ENCODE measurements around the gene TTC23L.
A peak's percentile ranks its signal among the peaks of the same experiment; 100 is the strongest.

Gene TTC23L

GRCh38 chr5:34833976-34834793, 4.8 kb upstream of the TTC23L start:
- no peak for DNase-seq

DNA sequence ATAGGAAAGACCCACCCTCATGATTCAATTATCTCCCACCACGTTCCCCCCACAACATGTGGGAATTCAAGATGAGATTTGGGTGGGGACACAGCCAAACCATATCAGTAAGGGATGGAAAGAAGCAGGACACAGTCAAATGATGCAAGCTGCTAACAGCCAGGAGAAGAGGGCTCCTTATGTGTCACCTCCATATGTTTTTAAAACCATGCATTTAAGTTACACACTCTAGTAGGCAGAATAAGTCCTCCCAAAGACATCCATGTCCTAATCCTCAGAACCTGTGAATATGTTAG, 4.2 kb upstream of the TTC23L start:
- no peak for DNase-seq

DNA sequence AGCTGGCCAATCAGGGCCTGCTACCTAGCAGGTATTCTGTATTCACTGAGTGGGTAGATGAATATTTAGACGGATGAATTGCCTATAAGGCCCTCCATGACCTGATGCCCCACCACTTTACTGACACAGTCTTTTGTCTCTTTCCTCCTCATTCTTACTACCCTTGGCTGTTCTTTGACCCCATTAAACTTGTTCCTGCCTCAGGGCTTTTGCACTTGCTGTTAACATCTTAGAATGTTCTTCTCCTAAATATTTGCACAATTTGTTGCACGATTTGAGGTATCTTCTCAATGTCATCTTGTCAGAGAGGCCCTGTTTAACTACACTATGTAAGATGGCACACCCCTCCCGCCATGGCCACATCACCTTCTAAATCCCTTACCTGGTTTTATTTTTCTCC, 3.3 kb upstream of the TTC23L start:
- DNase-seq: no peak

DNA sequence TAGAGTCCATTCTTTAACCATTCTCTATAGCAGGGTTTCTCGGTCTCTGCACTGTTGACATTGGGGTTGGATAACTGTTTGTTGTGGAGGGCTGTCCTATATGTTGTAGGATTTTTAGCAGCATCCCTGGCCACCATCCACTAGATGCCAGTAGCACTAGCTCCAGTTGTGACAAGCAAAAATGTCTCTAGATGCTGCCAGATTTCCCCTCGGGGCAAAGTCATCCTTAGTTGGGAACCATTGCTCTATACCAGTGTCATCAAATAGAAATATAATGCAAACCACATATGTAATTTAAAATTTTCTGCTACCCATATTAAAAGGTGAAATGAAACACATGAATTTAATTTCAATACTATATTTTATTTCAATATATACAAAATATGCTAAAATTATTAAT, 2.9 kb downstream of the TTC23L start:
- no peak for DNase-seq

DNA sequence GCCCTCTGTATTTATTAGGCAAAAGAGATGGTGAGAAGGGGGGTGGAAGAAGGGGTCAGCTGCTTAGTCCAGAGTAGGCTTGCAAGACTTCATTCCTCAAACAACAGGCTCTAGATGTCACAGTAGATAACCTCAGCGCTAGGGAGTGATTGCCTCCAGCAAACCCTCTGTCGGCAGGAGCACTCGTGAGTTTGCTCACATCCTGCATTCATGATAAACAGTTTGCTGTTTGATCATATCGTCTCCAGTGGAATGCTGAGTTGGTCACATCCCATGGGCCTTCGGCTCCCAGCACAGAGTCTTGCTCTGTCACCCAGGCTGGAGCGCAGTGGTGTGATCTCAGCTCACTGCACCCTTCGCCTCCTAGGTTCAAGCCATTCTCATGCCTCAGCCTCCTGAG, 3.6 kb downstream of the TTC23L start:
- DNase-seq: no peak

- no peak for DNase-seq
Observed at GRCh38 chr5:34843497-34843896, 4.5 kb downstream of the TTC23L start.

DNA sequence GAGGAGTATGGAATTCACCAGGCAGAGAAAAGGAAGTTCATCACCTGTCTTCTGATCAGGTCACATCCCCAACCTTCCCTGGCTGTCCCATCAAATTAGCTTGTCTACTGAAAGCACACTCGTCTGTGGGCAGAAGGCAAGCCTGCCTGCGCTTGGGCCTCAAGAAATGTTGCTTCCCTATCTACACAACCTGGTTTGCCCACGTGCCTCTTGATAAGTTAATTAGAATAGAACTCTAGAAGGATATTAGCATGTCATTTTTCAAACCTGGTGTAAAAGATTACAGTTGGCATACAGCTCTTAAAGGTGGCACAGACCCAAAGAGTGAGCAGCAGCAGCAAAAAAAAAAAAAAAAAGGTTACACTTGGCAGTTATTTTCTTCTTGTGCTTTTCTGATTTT, 5.1 kb downstream of the TTC23L start:
- DNase-seq: no peak

DNA sequence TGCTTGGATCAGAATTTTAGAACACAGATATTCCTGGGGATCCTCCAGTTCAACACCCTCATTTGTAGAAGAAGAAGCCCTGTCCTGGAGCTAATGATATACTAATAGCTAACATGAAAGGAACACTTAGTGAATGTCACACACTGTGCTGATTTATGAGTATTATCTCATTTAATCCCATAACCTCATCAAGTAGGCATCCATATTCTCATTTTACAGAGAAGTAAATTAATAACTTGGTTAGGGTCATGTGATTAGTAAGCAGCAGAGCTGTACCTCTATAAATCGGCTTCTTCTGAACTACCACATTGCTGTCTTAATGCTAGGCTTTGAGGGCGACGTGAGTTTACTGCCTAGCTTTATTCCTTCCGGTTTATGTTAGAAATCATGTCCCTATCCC, 6.0 kb downstream of the TTC23L start:
- DNase-seq: no peak

DNA sequence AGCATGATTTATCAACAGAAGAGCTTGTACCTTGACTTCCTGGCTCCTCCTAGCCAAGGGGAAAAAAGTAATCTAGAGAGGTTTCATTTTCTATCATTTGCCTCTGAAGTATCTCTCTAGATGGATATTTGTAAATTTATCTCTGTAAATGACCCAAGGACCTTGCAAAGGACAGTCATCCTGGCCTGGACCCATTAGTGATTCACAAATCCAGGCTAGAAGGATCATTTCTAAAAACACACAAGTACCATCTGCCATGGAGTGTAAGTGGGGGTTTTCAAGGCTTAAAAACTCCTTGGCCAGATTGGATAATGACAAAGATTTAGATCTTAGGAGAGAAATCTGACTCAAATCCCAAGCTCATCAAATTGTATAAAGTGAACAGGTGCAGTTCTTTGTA, 8.1 kb downstream of the TTC23L start:
- no peak for DNase-seq

DNA sequence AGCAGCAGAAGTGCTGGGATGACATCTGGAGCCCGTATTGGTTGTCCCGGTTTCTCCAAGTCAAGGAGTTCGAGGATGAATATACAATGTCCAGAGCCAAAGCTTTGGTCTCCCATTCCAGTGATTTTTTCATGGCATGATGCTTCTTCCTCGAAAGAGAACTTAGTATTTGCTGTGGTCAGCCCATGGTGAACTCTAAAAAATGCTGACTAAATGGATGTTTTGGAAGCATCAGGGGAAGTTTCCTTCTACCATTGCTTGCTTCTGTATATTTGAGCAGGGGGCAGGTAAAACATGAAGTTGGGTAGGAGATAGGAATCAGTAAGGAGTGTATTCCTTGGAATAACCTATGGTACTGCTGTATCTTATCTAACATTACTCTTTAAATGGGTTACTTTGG, 8.6 kb downstream of the TTC23L start:
- no peak for DNase-seq

- DNase-seq: no peak
Observed at GRCh38 chr5:34848230-34848629, 9.3 kb downstream of the TTC23L start.

DNA sequence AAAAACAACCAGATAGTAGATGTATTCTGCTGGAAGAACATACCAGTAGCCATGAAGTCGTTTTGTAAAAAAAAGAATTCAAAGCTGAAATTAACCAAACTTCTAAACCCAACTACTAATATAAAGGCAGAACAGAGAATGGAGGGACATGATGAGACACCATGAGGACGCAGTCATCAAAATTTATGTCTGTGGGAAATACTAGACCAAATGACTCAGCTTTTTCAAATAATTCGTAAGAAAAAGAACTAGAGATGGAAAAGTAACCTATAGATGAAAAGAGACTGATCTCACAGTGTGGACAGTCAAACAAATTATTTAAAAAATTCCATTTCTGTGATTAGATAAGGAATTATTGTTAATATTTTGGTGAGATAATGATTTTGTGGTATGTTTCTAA, 10.3 kb downstream of the TTC23L start:
- DNase-seq: no peak

- DNase-seq: peak; percentile 53
Observed at GRCh38 chr5:34854459-34855174, 15.7 kb downstream of the TTC23L start.

- no peak for DNase-seq
Observed at GRCh38 chr5:34857161-34857560, 18.2 kb downstream of the TTC23L start.

GRCh38 chr5:34857894-34858293, 18.9 kb downstream of the TTC23L start:
- no peak for DNase-seq

DNA sequence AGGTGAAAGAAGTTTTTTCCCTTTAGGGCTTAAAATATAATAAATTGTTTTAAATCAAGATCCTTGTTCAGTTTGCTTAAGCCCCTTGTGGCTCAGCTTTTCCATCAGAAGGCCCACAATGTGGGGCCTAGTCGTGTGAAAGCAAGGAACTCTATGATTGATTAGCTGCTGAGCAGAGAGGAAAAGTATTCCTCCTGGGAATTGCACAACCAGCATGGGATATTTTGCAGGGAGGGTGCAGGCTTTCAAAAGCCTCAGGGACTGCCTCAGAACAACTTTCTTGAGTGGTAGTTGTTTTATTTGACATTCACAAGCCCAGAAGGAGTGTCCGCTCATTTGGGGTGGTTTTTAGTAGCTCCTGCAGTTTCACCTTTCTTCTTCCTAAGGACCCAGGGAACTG, 19.8 kb downstream of the TTC23L start:
- no peak for DNase-seq

DNA sequence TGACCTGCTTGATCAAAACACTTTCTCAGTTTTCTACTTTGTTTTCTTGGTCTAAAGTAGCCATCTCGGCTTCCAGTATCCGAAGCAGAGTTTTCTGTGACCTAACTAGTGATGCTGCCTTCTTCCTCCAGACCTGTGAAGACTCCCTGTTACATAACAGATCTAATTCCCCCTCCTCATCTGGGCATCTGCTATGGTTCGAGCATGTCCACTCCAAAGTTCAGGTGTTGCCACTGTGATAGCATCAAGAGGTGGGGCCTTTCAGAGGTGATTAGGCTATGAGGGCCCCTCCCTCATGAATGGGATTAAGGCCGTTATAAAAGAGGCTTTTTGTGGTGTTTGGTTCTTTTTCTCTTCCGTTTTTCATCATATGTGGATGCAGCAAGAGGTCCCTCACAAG, 20.3 kb downstream of the TTC23L start:
- DNase-seq: no peak

DNA sequence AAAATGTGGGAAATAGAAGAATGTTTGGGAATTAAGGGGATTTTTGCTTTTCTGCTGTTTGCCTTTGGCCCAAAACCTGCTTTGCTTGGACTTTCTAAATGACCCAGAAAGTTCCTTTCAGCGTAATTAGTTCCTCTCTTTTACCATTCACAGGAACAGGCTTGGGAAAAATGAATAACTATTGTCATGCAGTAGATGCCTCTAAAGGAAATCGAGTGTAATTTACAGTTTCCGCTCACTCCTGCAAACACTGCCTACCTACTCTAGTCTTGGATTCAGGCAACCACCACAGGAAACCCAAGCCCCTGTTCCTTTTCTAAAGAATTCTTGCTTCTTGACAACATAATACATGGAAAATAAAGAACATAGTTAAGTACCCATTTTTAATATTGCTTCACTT, 25.0 kb downstream of the TTC23L start:
- DNase-seq: no peak

GRCh38 chr5:34865091-34865490, 26.1 kb downstream of the TTC23L start:
- no peak for DNase-seq

DNA sequence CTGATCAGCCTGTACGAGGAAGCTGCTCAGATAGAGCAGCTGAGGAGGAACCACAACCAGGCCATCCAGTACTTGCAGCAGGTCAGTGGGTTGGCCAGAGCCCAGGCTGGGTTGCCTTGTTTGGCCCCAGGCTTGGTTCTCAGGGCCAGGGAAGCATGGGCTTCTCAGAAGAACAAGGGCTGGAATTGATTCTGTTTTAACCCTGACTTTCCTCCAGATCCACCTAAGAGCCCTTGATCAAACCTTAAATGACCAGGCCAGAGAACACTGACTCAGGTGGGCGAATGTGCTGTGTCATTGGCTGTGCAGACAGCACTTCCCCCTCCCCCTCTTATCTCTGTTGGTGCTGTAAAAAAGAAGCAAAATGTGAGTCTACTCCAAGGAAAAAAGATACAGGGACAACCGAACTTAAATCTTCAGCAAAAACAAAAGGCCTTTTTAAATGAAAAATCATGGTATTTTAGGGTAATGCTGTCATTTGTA, 28.1 kb downstream of the TTC23L start:
- no peak for DNase-seq

DNA sequence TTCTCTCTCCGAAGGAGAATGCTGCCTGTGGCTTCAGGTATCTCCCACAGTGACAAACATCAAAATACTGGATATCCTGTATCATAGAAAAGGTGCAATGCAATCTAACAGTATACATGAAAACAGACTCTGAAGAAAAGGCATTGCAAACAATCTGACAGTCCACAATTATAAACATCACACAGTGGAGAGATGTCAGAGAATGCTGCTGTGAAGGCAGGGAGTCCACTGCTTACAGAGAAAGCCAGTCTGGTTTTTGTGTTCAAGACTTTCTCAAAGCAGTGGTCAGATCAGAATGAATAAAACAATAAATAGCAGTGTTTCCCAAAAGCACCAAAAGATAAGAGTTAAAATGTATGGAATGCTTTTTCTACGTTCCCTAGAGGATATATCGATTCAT, 28.7 kb downstream of the TTC23L start:
- no peak for DNase-seq

- no peak for DNase-seq
Observed at GRCh38 chr5:34868791-34869190, 29.8 kb downstream of the TTC23L start.

- DNase-seq: no peak
Observed at GRCh38 chr5:34869256-34869655, 30.3 kb downstream of the TTC23L start.

DNA sequence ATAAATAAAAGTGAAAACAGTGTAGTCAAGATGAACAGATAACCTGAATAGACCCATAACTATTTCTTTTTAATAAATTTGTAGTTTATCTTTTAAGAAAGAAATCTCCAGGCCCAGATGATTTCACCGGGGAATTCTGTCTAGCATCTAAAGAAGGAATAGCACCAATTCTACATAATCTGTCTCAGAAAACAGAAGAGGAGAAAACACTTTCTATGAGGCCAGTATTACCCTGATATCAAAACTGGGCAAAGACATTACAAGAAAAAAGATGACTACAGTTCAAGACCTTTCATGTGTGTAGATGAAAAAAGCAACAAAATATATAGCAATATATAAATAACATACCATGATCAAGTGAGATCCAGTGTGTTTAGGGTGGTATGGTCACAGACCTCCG, 31.4 kb downstream of the TTC23L start:
- no peak for DNase-seq

DNA sequence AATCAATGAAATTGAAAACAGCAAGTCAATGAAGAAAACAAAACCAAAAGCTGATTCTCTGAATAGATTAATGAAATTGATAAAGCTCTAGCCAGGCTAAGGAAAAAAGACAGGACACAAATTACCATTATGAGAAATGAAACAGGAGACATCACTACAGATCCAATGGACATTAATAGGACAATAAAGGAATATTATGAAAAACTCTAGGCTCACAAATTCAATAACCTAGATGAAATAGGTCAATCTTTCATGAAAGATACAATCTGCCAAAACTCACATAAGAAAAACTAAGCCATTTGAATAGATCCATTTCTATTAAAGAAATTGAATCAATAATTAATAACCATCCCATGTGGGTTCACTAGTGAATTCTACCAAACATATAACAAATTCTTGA, 37.3 kb downstream of the TTC23L start:
- DNase-seq: no peak
